AG09309 (cell line): Measurements from ENCODE around the gene BMP10.
A peak's percentile ranks its signal among the peaks of the same experiment; 100 is the strongest.

Experiments used
- DNase-seq: peaks from one replicate; pipeline ENCODE4 v3.0.0-alpha.2; 2010; ENCODE audit warnings: low read depth
- H3K4me3 ChIP-seq: 2 replicates; pipeline ENCODE4 v1.5.1; 2011; ENCODE audit warnings: mild to moderate bottlenecking, low read depth, low read length, moderate library complexity; ENCODE audit not compliant: control insufficient read depth
- TF ChIP-seq, protein P1 (sequence below): IDR thresholded peaks from 2 replicates; pipeline ENCODE4 v1.5.1; 2011; ENCODE audit warnings: mild to moderate bottlenecking, low read depth, low read length, inconsistent platforms; ENCODE audit not compliant: insufficient read depth, control insufficient read depth; ENCODE audit errors: missing control alignments

Gene BMP10

DNA sequence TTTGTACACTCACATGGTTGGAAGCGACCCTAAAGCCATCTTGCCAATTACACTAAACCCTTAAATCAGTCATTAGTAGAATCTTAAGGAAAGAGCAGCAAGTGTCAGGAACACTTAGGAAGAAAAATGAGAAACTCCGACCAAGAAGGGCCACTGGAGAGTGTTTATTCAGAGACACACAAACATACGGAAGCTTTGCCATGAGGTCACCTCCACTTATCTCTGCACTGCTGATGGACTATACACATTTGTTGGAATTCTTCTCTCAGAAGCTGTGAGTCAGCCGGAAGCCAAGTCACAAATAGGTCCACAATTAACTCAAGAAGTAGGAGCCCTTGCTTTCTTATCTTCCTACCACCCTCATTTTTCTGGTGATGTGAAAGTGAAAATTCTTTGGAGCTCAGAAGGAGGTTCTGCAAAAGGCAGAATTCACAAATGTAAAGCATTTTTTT, 21.6 kb downstream of the BMP10 start:
- DNase-seq: no peak
- TF ChIP-seq, protein P1, sequence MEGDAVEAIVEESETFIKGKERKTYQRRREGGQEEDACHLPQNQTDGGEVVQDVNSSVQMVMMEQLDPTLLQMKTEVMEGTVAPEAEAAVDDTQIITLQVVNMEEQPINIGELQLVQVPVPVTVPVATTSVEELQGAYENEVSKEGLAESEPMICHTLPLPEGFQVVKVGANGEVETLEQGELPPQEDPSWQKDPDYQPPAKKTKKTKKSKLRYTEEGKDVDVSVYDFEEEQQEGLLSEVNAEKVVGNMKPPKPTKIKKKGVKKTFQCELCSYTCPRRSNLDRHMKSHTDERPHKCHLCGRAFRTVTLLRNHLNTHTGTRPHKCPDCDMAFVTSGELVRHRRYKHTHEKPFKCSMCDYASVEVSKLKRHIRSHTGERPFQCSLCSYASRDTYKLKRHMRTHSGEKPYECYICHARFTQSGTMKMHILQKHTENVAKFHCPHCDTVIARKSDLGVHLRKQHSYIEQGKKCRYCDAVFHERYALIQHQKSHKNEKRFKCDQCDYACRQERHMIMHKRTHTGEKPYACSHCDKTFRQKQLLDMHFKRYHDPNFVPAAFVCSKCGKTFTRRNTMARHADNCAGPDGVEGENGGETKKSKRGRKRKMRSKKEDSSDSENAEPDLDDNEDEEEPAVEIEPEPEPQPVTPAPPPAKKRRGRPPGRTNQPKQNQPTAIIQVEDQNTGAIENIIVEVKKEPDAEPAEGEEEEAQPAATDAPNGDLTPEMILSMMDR: no peak
- H3K4me3 ChIP-seq: no peak overlapping the region

GRCh38 chr2:68847751-68848150, 23.4 kb downstream of the BMP10 start:
- DNase-seq: no peak
- H3K4me3 ChIP-seq: no peak overlapping the region
- TF ChIP-seq, protein P1: no peak

GRCh38 chr2:68846091-68846490, 25.1 kb downstream of the BMP10 start:
- no peak for DNase-seq
- H3K4me3 ChIP-seq: no peak overlapping the region
- TF ChIP-seq, protein P1: no peak

DNA sequence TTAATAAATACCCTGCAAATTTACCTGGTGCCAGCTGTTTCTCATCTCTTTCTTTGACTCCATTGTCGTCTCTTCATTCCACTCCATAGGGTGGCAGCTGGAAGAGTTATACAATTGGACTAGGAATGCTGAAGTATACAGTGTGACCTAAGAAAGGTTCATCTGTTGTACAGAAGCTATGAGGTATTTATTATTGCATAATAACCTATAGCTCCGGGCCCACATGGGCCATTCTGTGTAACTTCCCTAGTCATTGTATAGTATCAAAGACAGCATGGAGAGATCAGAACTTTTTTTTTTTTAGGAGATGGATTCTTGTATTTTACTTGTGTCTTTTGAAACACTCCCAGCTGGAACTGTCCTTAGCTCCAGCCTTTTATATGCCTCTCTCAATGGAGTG, 26.2 kb downstream of the BMP10 start:
- no peak for DNase-seq
- TF ChIP-seq, protein P1: no peak

GRCh38 chr2:68839260-68839833, 31.9 kb downstream of the BMP10 start:
- no peak overlapping the region for H3K4me3 ChIP-seq
- TF ChIP-seq, protein P1: peak; percentile 64
- DNase-seq: no peak

More for the DNA sequence above, 26.2 kb downstream of the BMP10 start:
- no peak overlapping the region for H3K4me3 ChIP-seq

DNA sequence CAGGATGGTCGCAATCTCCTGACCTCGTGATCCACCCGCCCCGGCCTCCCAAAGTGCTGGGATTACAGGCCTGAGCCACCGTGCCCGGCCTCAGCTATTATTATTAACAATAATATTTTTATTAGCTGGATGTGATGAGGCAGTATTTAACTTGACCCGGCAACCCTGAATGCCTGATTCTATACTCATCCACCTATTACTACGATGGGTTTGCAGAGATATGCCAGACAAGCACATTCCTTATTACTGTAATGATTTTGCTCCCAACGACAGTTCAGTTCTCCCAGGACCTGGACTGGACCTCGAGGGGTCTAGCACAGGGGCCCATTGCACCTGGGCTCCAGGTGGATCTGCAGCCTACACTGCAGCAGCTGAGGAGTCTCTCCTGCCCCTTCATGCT, 32.6 kb downstream of the BMP10 start:
- no peak for DNase-seq
- TF ChIP-seq, protein P1: no peak
- H3K4me3 ChIP-seq: no peak overlapping the region
